GM19463 (cell line): Measurements from ENCODE around the gene FAM184B.

Experiments
- ATAC-seq: cut with Tn5 transposase; IDR thresholded peaks from one replicate; pipeline ENCODE4 v1.9.1; 2021; ENCODE audit warnings: mild to moderate bottlenecking, moderate library complexity; ENCODE audit not compliant: unreplicated experiment

FAM184B gene

GRCh38 chr4:17778431-17778830, 3.0 kb downstream of the FAM184B start:
- ATAC-seq: no peak

DNA sequence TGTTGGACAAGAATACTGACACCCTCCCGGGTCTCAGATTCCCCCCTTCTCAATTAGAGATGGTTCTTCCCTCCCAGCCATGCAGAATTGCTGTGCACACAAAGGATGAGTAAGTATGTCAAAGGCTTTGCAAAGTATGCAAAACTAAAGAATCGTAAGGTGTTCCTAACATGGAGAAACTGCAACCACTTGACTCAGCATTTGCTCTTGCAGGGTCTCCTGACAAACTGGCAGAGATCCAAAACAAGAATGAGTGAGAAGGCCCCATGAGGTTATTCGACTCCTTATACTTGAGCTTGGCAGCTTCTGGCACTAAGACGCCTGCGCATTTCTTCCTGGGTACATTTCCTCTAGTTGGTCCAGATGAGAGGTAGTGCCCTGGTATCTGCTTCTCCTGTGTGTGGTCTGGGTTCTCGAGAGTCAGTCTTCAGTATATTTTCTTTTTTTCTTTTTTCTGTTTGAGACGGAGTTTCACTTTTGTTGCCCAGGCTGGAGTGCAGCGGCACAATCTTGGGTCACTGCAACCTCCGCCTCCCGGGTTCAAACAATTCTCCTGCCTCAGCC, 8.2 kb downstream of the FAM184B start:
- no peak for ATAC-seq

- no peak for ATAC-seq
Observed at GRCh38 chr4:17771284-17771908, 10.0 kb downstream of the FAM184B start.

- no peak for ATAC-seq
Observed at GRCh38 chr4:17770845-17771244, 10.6 kb downstream of the FAM184B start.

GRCh38 chr4:17769406-17770174, 11.8 kb downstream of the FAM184B start:
- ATAC-seq: no peak

DNA sequence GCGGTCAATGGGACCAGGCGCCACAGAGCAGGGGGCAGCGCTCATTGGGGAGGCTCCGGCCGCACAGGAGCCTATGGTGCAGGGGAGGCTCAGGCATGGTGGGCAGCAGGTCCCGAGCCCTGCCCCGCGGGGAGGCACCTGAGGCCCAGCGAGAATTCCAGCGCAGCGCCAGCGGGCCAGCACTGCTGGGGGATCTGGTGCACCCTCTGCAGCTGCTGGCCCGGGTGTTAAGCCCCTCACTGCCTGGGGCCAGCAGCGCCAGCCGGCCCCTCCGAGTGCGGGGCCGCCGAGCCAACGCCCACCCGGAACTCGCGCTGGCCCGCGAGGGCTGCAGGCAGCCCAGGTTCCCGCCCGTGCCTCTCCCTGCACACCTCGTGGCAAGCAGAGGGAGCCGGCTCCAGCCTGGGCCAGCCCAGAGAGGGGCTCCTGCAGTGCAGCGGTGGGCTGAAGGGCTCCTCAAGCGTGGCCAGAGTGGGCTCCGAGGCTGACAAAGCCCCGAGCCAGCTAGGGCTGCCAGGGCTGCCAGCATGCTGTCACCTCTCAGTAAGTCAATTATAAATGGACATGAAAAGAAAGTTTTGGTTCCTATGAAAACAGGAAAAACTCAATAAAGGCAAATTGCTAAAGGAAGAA, 14.5 kb downstream of the FAM184B start:
- no peak for ATAC-seq

DNA sequence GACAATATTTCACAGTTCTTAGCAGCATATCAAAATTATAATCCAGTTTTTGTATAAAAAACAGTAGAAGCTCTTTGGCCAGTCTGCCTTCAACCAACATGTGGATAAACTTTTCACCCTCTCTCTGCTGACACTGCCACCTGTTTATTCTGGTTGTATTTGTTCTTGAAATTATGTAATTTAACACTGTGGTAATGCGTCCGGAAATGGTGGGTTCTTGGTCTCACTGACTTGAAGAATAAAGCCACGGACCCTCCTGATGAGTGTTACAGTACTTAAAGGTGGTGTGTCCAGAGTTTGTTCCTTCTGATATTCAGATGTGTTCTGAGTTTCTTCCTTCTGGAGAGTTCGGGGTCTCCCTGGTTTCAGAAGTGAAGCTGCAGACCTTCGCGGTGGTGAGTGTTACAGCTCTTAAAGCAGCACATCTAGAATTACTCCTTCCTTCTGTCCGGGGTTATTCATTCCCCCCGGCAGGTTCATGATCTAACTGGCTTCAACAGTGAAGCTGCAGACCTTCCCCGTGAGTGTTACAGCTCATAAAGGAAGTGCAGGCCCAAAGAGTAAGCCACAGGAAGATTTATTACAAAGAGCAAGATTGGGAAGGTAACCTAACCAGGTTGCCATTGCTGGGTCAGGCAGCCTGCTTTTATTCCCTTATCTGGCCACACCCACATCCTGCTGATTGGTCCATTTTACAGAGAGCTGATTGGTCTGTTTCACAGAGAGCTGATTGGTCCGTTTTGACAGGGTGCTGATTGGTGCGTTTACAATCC, 15.7 kb downstream of the FAM184B start:
- ATAC-seq: no peak

GRCh38 chr4:17763931-17764330, 17.5 kb downstream of the FAM184B start:
- no peak for ATAC-seq

GRCh38 chr4:17763416-17763815, 18.0 kb downstream of the FAM184B start:
- no peak for ATAC-seq

GRCh38 chr4:17762726-17763125, 18.7 kb downstream of the FAM184B start:
- no peak for ATAC-seq

DNA sequence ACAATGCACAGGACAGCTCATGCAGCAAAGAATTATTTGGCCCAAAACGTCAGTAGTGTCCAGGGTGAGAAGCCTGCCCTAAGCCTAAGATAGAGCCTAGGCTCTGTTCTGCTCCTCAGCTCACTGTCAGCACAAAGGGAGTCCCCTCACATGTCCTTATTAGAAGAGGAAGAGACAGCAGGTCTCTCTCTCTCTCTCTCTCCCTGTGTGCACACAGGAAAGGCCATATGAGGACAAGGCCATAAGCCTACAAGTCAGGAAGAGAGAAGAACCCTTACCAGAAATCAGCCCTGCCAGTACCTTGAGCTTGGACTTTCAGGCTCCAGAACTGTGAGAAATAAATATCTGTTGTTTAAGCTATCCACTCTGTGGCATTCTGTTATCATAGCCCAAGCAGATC, 20.4 kb downstream of the FAM184B start:
- no peak for ATAC-seq

GRCh38 chr4:17760626-17761025, 20.8 kb downstream of the FAM184B start:
- ATAC-seq: no peak

- no peak for ATAC-seq
Observed at GRCh38 chr4:17758485-17758884, 22.9 kb downstream of the FAM184B start.

DNA sequence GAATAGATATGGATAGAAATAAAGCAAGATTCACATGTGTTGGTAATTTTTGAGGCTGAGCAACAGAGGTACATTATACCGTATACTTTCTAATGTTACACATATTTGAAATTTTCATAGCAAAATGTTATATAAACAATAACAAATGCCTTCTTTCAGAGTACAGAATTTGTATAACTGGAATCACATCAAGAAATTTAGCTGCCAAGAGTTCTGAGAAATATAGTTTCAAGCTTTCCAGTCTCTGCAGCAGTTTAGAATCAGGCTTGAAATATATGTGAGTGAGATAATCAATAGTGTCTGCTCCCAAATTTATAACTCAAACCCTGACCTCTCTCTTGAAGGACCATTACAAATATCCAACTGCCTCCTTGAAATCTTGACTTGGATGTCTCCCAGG, 23.8 kb downstream of the FAM184B start:
- no peak for ATAC-seq

- ATAC-seq: no peak
Observed at GRCh38 chr4:17753646-17754045, 27.8 kb downstream of the FAM184B start.

- ATAC-seq: no peak
Observed at GRCh38 chr4:17740702-17741101, 40.7 kb downstream of the FAM184B start.

DNA sequence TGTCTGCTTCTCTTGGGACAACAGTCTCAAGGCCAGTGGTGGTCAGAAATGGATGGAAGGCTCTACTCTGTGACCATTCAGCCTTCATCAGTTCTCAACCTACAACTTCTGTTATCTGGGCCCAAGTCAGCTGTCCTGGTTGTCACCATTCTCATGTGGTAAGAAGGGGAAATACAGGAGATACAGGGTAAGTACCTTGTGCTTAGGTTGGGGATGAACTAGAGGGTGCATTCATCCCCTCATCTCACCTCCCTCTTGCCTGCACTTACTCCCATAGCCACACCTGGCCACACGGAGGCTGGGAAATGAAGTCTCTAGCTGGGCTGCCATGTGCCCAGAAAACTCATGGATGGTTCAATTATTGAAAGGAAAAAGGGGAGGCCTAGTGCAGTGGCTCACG, 44.9 kb downstream of the FAM184B start:
- ATAC-seq: no peak

GRCh38 chr4:17726911-17727310, 54.5 kb downstream of the FAM184B start:
- ATAC-seq: no peak

- ATAC-seq: no peak
Observed at GRCh38 chr4:17723648-17724047, 57.8 kb downstream of the FAM184B start.

- ATAC-seq: no peak
Observed at GRCh38 chr4:17722356-17722700, 59.1 kb downstream of the FAM184B start.
